Measurements from ENCODE around the gene CENPH. TPM values are rescaled to one million over a fixed set of nuclear protein-coding genes. Genes with fewer than 3 reads are reported as not detected.

The CENPH gene
- total and polyA plus RNA-seq, 2 donors (not counting 3 experiments of a cell fraction or from before 2014, with no cell fraction given): 6.5 to 16.4 TPM

DNA sequence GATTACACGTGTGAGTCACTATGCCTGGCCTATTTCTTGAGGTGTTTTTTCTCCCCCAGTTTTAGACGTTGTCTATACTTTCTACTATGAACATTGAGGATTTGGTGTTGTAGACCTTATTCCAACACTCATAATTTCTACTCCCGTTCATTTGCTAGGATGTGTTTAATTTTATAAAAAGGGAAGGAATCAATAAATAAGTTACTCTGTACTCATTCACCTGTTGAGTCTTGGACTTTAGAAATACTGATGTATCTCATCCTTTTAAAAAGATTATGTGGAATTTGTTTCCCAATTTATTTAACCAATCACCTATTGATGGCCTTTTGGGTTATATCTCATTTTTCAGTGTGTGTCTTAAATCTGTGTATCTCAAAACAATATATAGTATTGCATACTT, 48.5 kb downstream of the CENPH start:
- peaks cover 33% of the 10 kb centered on the region for H3K4me1 ChIP-seq (ENCODE audit: control insufficient read depth, extremely low read depth, insufficient read depth, low read length)
- no peaks in the 10 kb centered on the region for H4K20me1 ChIP-seq (replicated peaks; ENCODE audit: control insufficient read depth, extremely low read depth, insufficient read depth, low read length)
- FAIRE-seq (no peak), DNase-seq (ENCODE audit: low read depth, low spot score) (no peak)
- ChIA-PET POLR2A (no interaction called here), CTCF (interaction anchor here (1.0 kb wide), 1 partner anchor 27 kb away, joined by 3 read pairs; no protein-coding TSS in a partner anchor)
- H3K79me2 ChIP-seq (ENCODE audit: control insufficient read depth, insufficient read depth, low read length): peaks cover 62% of the 10 kb centered on the region
- H3K9me3 ChIP-seq (replicated peaks; ENCODE audit: control insufficient read depth, insufficient read depth, low read length): no peaks in the 10 kb centered on the region
- dilution Hi-C loops (cut with MboI; ENCODE audit: extremely low pct_ligation_motif_present, low sequenced_read_pairs): no loop called here
- H3K4me3 ChIP-seq (replicated peaks in 1 of 3; ENCODE audit: insufficient read depth in 1 of 3, low read depth in 1 of 3, low read length in 3 of 3): no peak overlapping the region
- no TSS peak for BruUV-seq (replicated peaks)
- H3K36me3 ChIP-seq (ENCODE audit: control insufficient read depth in 2 of 2, extremely low read depth in 1 of 2, insufficient read depth in 2 of 2, low read length in 2 of 2): peaks cover 0 to 3% of the 10 kb centered on the region in 2 experiments
- no peak overlapping the region for H3K9ac ChIP-seq (replicated peaks; ENCODE audit: extremely low read depth, insufficient read depth, low read length)
- TF ChIP-seq GATA2 (IDR thresholded peaks at IDR 0.05; ENCODE audit: insufficient read depth, insufficient read length, low read depth, low read length): no peak
- TF ChIP-seq, protein P1, sequence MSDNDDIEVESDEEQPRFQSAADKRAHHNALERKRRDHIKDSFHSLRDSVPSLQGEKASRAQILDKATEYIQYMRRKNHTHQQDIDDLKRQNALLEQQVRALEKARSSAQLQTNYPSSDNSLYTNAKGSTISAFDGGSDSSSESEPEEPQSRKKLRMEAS (IDR thresholded peaks at IDR 0.05; ENCODE audit: insufficient read depth, insufficient read length): no peak
- no peak for TF ChIP-seq FOS (IDR thresholded peaks at IDR 0.05; ENCODE audit: borderline replicate concordance, insufficient read depth, low read length)
- TF ChIP-seq POLR2A (IDR thresholded peaks at IDR 0.05; ENCODE audit: low read depth, low read length): no peak
- TF ChIP-seq JUN (IDR thresholded peaks at IDR 0.05; ENCODE audit: borderline replicate concordance, insufficient read depth, insufficient read length, low read depth): no peak
- TF ChIP-seq, protein P2, sequence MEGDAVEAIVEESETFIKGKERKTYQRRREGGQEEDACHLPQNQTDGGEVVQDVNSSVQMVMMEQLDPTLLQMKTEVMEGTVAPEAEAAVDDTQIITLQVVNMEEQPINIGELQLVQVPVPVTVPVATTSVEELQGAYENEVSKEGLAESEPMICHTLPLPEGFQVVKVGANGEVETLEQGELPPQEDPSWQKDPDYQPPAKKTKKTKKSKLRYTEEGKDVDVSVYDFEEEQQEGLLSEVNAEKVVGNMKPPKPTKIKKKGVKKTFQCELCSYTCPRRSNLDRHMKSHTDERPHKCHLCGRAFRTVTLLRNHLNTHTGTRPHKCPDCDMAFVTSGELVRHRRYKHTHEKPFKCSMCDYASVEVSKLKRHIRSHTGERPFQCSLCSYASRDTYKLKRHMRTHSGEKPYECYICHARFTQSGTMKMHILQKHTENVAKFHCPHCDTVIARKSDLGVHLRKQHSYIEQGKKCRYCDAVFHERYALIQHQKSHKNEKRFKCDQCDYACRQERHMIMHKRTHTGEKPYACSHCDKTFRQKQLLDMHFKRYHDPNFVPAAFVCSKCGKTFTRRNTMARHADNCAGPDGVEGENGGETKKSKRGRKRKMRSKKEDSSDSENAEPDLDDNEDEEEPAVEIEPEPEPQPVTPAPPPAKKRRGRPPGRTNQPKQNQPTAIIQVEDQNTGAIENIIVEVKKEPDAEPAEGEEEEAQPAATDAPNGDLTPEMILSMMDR (IDR thresholded peaks at IDR 0.05; ENCODE audit: extremely low read depth in 1 of 2, insufficient read depth in 1 of 2, low read depth in 1 of 2, low read length in 2 of 2): no peak
- TF ChIP-seq POLR2AphosphoS5 (IDR thresholded peaks at IDR 0.05; ENCODE audit: insufficient read depth, low read depth, low read length): no peak
- H2AFZ ChIP-seq (ENCODE audit: low read depth, low read length): no peak overlapping the region
- H3K27ac ChIP-seq (ENCODE audit: insufficient read depth, low read depth, low read length): peak overlapping the region; percentile 54
- H3K4me2 ChIP-seq (ENCODE audit: insufficient read depth, low read length): peak overlapping the region; percentile 56
- H3K9me1 ChIP-seq (replicated peaks; ENCODE audit: control insufficient read depth, extremely low read depth, insufficient read depth, low read length): no peaks in the 10 kb centered on the region
- intact Hi-C loops (cut with micrococcal nuclease): loop anchor here (2.0 kb wide), 1 partner anchor 57 kb away; no protein-coding TSS in a partner anchor
- H3K27me3 ChIP-seq (ENCODE audit: control insufficient read depth in 2 of 2, insufficient read depth in 2 of 2, low read length in 2 of 2): no peaks in the 10 kb centered on the region

Data from endothelial cell of umbilical vein (primary cell).